Endothelial cell of umbilical vein (primary cell): Measurements from ENCODE around the gene TOLLIP. TPM values are rescaled to one million over a fixed set of nuclear protein-coding genes. Genes with fewer than 3 reads are reported as not detected.

Source experiments
- BruUV-seq: library from RNA; stranded (reverse); fragments of 400-500 nt; replicated peaks from 2 replicates; lab custom pipeline; 2021; lab: Mats Ljungman, UMichigan
- CTCF ChIA-PET: fragments of 300-600, 350-600 bp; sonication (Branson Sonifier 250); formaldehyde crosslinking; loops from one replicate; lab custom pipeline; 2021; ENCODE audit warnings: antibody characterized with exemption, inconsistent platforms; lab: Charles Lee
- POLR2A ChIA-PET: fragments of 300-600, 350-600 bp; sonication (Branson Sonifier 250); formaldehyde crosslinking; loops from one replicate; lab custom pipeline; 2021; ENCODE audit warnings: antibody characterized with exemption, inconsistent platforms; lab: Charles Lee
- DNase-seq: peaks from one replicate; pipeline ENCODE4 v3.0.0-alpha.2; 2011; ENCODE audit warnings: low read depth, low spot score
- FAIRE-seq: peaks from 2 replicates; lab custom pipeline; 2011; peaks lifted over from hg19 to GRCh38; lab: Jason Lieb, UNC
- H2AFZ ChIP-seq: 2 replicates; pipeline ENCODE4 v1.6.0; 2012; ENCODE audit warnings: low read depth, low read length, control low read depth, inconsistent platforms
- H3K27ac ChIP-seq: 2 replicates; pipeline ENCODE4 v1.5.1; 2011; ENCODE audit warnings: low read depth, mild to moderate bottlenecking, control low read depth, low read length, moderate library complexity; ENCODE audit not compliant: insufficient read depth
- H3K27me3 ChIP-seq, 2 experiments: 2 replicates each; pipeline versions ENCODE4 v1.6.0 to v1.6.1; 2011; ENCODE audit warnings: low read length in 2 of 2, mixed read lengths in 1 of 2; ENCODE audit not compliant: control insufficient read depth in 2 of 2, insufficient read depth in 2 of 2
- H3K36me3 ChIP-seq, 2 experiments: 2 replicates in 1 of 2; 3 replicates in 1 of 2; pipeline ENCODE4 v1.5.1; 2011; ENCODE audit warnings: low read length in 2 of 2, mild to moderate bottlenecking in 1 of 2, moderate library complexity in 1 of 2; ENCODE audit not compliant: control insufficient read depth in 2 of 2, insufficient read depth in 2 of 2; ENCODE audit errors: extremely low read depth in 1 of 2
- H3K4me1 ChIP-seq: 3 replicates; pipeline ENCODE4 v1.5.1; 2011; ENCODE audit warnings: mild to moderate bottlenecking, low read length; ENCODE audit not compliant: control insufficient read depth, insufficient read depth; ENCODE audit errors: extremely low read depth
- H3K4me2 ChIP-seq: 2 replicates; pipeline ENCODE4 v1.6.1; 2011; ENCODE audit warnings: low read length, control low read depth, mixed read lengths; ENCODE audit not compliant: insufficient read depth
- H3K4me3 ChIP-seq, 3 experiments: fragments of 200-600 bp in 1 of 3; sonication (generic), shearing (Covaris generic) in 1 of 3; replicated peaks in 1 of 3; 2 replicates each; pipeline ENCODE4 v1.5.1; 2011 to 2016; ENCODE audit warnings: control low read depth in 3 of 3, low read length in 3 of 3, mild to moderate bottlenecking in 2 of 3, inconsistent platforms in 1 of 3, low read depth in 1 of 3, moderate library complexity in 1 of 3; ENCODE audit not compliant: insufficient read depth in 1 of 3
- H3K79me2 ChIP-seq: 2 replicates; pipeline ENCODE4 v1.6.0; 2012; ENCODE audit warnings: low read length, inconsistent platforms; ENCODE audit not compliant: control insufficient read depth, insufficient read depth
- H3K9ac ChIP-seq: replicated peaks from 2 replicates; pipeline ENCODE3; 2011; ENCODE audit warnings: low read length, control low read depth; ENCODE audit not compliant: insufficient read depth; ENCODE audit errors: extremely low read depth
- H3K9me1 ChIP-seq: replicated peaks from 3 replicates; pipeline ENCODE4 v1.6.0; 2011; ENCODE audit warnings: mild to moderate bottlenecking, low read length; ENCODE audit not compliant: control insufficient read depth, insufficient read depth; ENCODE audit errors: extremely low read depth
- H3K9me3 ChIP-seq: replicated peaks from 2 replicates; pipeline ENCODE4 v1.5.1; 2012; ENCODE audit warnings: low read length, inconsistent platforms; ENCODE audit not compliant: control insufficient read depth, insufficient read depth
- H4K20me1 ChIP-seq: replicated peaks from 2 replicates; pipeline ENCODE3; 2011; ENCODE audit warnings: mild to moderate bottlenecking, low read length; ENCODE audit not compliant: control insufficient read depth, insufficient read depth; ENCODE audit errors: extremely low read depth
- EZH2 ChIP-seq: IDR thresholded peaks from 2 replicates; pipeline ENCODE4 v1.6.1; 2012; ENCODE audit warnings: borderline replicate concordance, low read depth, mild to moderate bottlenecking, moderate library complexity, low read length, inconsistent platforms; ENCODE audit not compliant: severe bottlenecking
- FOS ChIP-seq: IDR thresholded peaks from 2 replicates; pipeline ENCODE4 v1.6.1; 2011; ENCODE audit warnings: mild to moderate bottlenecking, low read length, moderate library complexity, borderline replicate concordance; ENCODE audit not compliant: insufficient read depth
- GATA2 ChIP-seq: IDR thresholded peaks from 2 replicates; pipeline ENCODE4 v1.7.0; 2011; ENCODE audit warnings: low read depth, mild to moderate bottlenecking, moderate library complexity, mixed read lengths, low read length; ENCODE audit not compliant: insufficient read length, insufficient read depth
- JUN ChIP-seq: IDR thresholded peaks from 2 replicates; pipeline ENCODE4 v1.6.1; 2011; ENCODE audit warnings: borderline replicate concordance, low read depth; ENCODE audit not compliant: insufficient read length, insufficient read depth
- MYC ChIP-seq: IDR thresholded peaks from one replicate; pipeline ENCODE4 v1.6.1; 2011; ENCODE audit warnings: mild to moderate bottlenecking, low read depth, low read length
- POLR2A ChIP-seq: IDR thresholded peaks from 2 replicates; pipeline ENCODE4 v1.6.1; 2012; ENCODE audit warnings: low read depth, mild to moderate bottlenecking, control low read depth, low read length
- dilution Hi-C: fragments of 300-500 bp; cut with MboI; formaldehyde crosslinking; loops from one replicate; pipeline ENCODE4 v1.15.0; 2019; ENCODE audit warnings: low sequenced_read_pairs; ENCODE audit not compliant: extremely low pct_ligation_motif_present
- intact Hi-C: fragments of 100-400 bp; cut with micrococcal nuclease; formaldehyde crosslinking; loops from one replicate; pipeline ENCODE4 v1.10.0; 2022
- polyA plus RNA-seq, 4 experiments: library from polyadenylated mRNA; depleted of rRNA in 3 of 4; stranded (reverse) in 3 of 4; unstranded in 1 of 4; fragments of >200 nt; gene quantifications; 2 replicates each; pipeline versions ENCODE4 v1.2.1 to v1.2.3, GENCODE V29; 2011 to 2012; ENCODE audit warnings: missing spikeins in 1 of 4
- total RNA-seq: library from RNA; stranded (reverse); gene quantifications from 2 replicates; pipeline ENCODE4 v1.2.3, GENCODE V29; 2021
- TF ChIP-seq, protein P1 (sequence below), 2 donors: IDR thresholded peaks; 1 replicate in 1 of 2; 2 replicates in 1 of 2; pipeline ENCODE4 v1.5.1; 2011; ENCODE audit warnings: low read length in 2 of 2, mild to moderate bottlenecking in 2 of 2, moderate library complexity in 2 of 2, control low read depth in 1 of 2, inconsistent platforms in 1 of 2, low read depth in 1 of 2; ENCODE audit not compliant: insufficient read depth in 1 of 2; ENCODE audit errors: extremely low read depth in 1 of 2
- TF ChIP-seq, protein P2 (sequence below): IDR thresholded peaks from 2 replicates; pipeline ENCODE4 v1.6.1; 2011; ENCODE audit not compliant: insufficient read depth, insufficient read length

TOLLIP gene
- total and polyA plus RNA-seq, 2 donors (not counting 3 experiments of a cell fraction or from before 2014, with no cell fraction given): 49.6 to 64.8 TPM

DNA sequence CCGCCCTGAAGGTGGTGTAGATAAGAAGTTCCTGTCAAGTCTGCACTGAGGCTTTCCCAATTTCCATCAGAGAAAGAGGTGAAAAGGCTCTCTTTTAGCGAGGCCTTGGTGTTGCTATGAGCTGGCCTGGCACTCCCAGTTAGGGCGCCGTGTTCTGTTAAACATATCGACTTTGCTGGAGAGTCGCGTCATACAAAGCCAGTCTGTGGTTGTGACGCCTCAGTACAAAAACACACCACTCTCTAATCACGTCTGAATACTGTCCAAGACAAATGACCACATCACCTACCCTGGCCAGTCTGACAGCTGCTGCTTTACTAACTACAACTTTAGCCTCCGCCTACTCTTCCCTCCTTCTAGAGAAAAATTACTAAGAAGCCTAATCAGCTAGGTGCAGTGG lies 8.0 kb upstream of the TOLLIP start:
- no peak for TF ChIP-seq EZH2
- no peak for TF ChIP-seq MYC
- TF ChIP-seq, protein P1, sequence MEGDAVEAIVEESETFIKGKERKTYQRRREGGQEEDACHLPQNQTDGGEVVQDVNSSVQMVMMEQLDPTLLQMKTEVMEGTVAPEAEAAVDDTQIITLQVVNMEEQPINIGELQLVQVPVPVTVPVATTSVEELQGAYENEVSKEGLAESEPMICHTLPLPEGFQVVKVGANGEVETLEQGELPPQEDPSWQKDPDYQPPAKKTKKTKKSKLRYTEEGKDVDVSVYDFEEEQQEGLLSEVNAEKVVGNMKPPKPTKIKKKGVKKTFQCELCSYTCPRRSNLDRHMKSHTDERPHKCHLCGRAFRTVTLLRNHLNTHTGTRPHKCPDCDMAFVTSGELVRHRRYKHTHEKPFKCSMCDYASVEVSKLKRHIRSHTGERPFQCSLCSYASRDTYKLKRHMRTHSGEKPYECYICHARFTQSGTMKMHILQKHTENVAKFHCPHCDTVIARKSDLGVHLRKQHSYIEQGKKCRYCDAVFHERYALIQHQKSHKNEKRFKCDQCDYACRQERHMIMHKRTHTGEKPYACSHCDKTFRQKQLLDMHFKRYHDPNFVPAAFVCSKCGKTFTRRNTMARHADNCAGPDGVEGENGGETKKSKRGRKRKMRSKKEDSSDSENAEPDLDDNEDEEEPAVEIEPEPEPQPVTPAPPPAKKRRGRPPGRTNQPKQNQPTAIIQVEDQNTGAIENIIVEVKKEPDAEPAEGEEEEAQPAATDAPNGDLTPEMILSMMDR (IDR thresholded peaks at IDR 0.05; ENCODE audit: extremely low read depth in 1 of 2, insufficient read depth in 1 of 2, low read depth in 1 of 2, low read length in 2 of 2): no peak
- no peak for TF ChIP-seq FOS
- TF ChIP-seq GATA2: no peak
- TF ChIP-seq, protein P2, sequence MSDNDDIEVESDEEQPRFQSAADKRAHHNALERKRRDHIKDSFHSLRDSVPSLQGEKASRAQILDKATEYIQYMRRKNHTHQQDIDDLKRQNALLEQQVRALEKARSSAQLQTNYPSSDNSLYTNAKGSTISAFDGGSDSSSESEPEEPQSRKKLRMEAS: no peak
- TF ChIP-seq JUN: no peak
- no peak for TF ChIP-seq POLR2A
- no peak overlapping the region for H3K9ac ChIP-seq
- no peak overlapping the region for H2AFZ ChIP-seq
- intact Hi-C loops: no loop called here
- H3K9me3 ChIP-seq: no peaks in the 10 kb centered on the region
- H3K27me3 ChIP-seq: peaks cover 4 to 10% of the 10 kb centered on the region in 2 experiments
- no peak overlapping the region for H3K4me3 ChIP-seq
- FAIRE-seq: no peak
- H3K4me2 ChIP-seq: no peak overlapping the region
- POLR2A ChIA-PET: no interaction called here
- dilution Hi-C loops: no loop called here
- no peaks in the 10 kb centered on the region for H3K79me2 ChIP-seq
- H3K9me1 ChIP-seq: no peaks in the 10 kb centered on the region
- H4K20me1 ChIP-seq: no peaks in the 10 kb centered on the region
- no TSS peak for BruUV-seq
- CTCF ChIA-PET: interaction anchor here (1.1 kb wide), 1 partner anchor 13 kb away, joined by 3 read pairs; no protein-coding TSS in a partner anchor
- DNase-seq: no peak
- H3K27ac ChIP-seq: no peak overlapping the region
- no peaks in the 10 kb centered on the region for H3K4me1 ChIP-seq
- no peaks in the 10 kb centered on the region for H3K36me3 ChIP-seq
